Mesendoderm (in vitro differentiated cells): Measurements from ENCODE around the gene NME9.

Experiments used
- DNase-seq: peaks from one replicate; pipeline ENCODE4 v3.0.0; 2013
- H2AK5ac ChIP-seq: 2 replicates; pipeline ENCODE4 v1.6.1; 2013; ENCODE audit warnings: low read length, inconsistent platforms
- H2BK120ac ChIP-seq: 2 replicates; pipeline ENCODE4 v1.6.1; 2013; ENCODE audit warnings: low read depth, mild to moderate bottlenecking, low read length, moderate library complexity, mixed read lengths
- H2BK15ac ChIP-seq: replicated peaks from 2 replicates; pipeline ENCODE4 v1.6.1; 2013; ENCODE audit warnings: low read depth, mild to moderate bottlenecking, moderate library complexity
- H2BK5ac ChIP-seq: 2 replicates; pipeline ENCODE4 v1.6.1; 2013; ENCODE audit warnings: low read length, inconsistent platforms
- H3K18ac ChIP-seq: 2 replicates; pipeline ENCODE4 v1.6.1; 2013; ENCODE audit warnings: mild to moderate bottlenecking, low read length, mixed read lengths
- H3K23ac ChIP-seq: one replicate; pipeline ENCODE4 v1.6.1; 2013; ENCODE audit warnings: low read length
- H3K27ac ChIP-seq: 2 replicates; pipeline ENCODE4 v1.5.1; 2013; ENCODE audit warnings: low read depth, mild to moderate bottlenecking, inconsistent platforms, low read length, moderate library complexity
- H3K27me3 ChIP-seq: 2 replicates; pipeline ENCODE4 v1.6.1; 2013; ENCODE audit warnings: low read length, control low read depth, mild to moderate bottlenecking, inconsistent platforms; ENCODE audit not compliant: insufficient read depth, poor library complexity
- H3K36me3 ChIP-seq: 2 replicates; pipeline ENCODE4 v1.6.1; 2013; ENCODE audit warnings: low read length, inconsistent platforms; ENCODE audit not compliant: control insufficient read depth, insufficient read depth
- H3K4ac ChIP-seq: one replicate; pipeline ENCODE4 v1.6.1; 2013; ENCODE audit warnings: low read depth, mild to moderate bottlenecking, low read length, moderate library complexity
- H3K4me1 ChIP-seq: 2 replicates; pipeline ENCODE4 v1.6.1; 2013; ENCODE audit warnings: low read depth, low read length, inconsistent platforms; ENCODE audit not compliant: control insufficient read depth
- H3K4me2 ChIP-seq: 2 replicates; pipeline ENCODE4 v1.6.1; 2013; ENCODE audit warnings: low read length
- H3K4me3 ChIP-seq: 2 replicates; pipeline ENCODE4 v1.5.1; 2013; ENCODE audit warnings: mild to moderate bottlenecking, low read length
- H3K56ac ChIP-seq: one replicate; pipeline ENCODE4 v1.6.1; 2013; ENCODE audit warnings: low read length
- H3K79me1 ChIP-seq: 2 replicates; pipeline ENCODE4 v1.6.1; 2013; ENCODE audit warnings: low read length, inconsistent platforms
- H3K79me2 ChIP-seq: 2 replicates; pipeline ENCODE4 v1.6.1; 2013; ENCODE audit warnings: mild to moderate bottlenecking, low read length; ENCODE audit not compliant: control insufficient read depth, insufficient read depth
- H3K9ac ChIP-seq: 2 replicates; pipeline ENCODE4 v1.6.1; 2013; ENCODE audit warnings: low read length, inconsistent platforms
- H4K5ac ChIP-seq: one replicate; pipeline ENCODE4 v1.6.1; 2013; ENCODE audit warnings: low read length
- H4K8ac ChIP-seq: one replicate; pipeline ENCODE4 v1.6.1; 2013; ENCODE audit warnings: low read depth, mild to moderate bottlenecking, control low read depth, low read length, moderate library complexity
- WGBS: extraction: QIAGEN DNeasy Blood & Tissue Kit; methylation state at CpG from one replicate; pipeline ENCODE4 v1.1.7; 2013; ENCODE audit warnings: low lambda C conversion rate, missing lambda C conversion rate; ENCODE audit not compliant: insufficient coverage; ENCODE audit errors: extremely low coverage; 5-methylcytosine and 5-hydroxymethylcytosine counted together

Gene NME9

GRCh38 chr3:138361561-138361971 lies 31.9 kb upstream of the NME9 start:
- H3K4me3 ChIP-seq, result no peak overlapping the region
- H3K79me2 ChIP-seq, result no peaks in the 10 kb centered on the region
- DNase-seq, result no peak
- no peak overlapping the region for H3K27ac ChIP-seq
- H4K5ac ChIP-seq, result no peak overlapping the region
- no peaks in the 10 kb centered on the region for H3K4me1 ChIP-seq
- no peak overlapping the region for H3K4ac ChIP-seq
- no peak overlapping the region for H3K56ac ChIP-seq
- no peaks in the 10 kb centered on the region for H3K36me3 ChIP-seq
- H4K8ac ChIP-seq, result no peak overlapping the region
- no peaks in the 10 kb centered on the region for H3K79me1 ChIP-seq
- no peak overlapping the region for H2BK15ac ChIP-seq
- H3K4me2 ChIP-seq, result no peak overlapping the region
- H2BK5ac ChIP-seq, result no peak overlapping the region
- no CpG with 5 or more reads among the region's 7 CpGs for WGBS
- no peak overlapping the region for H2BK120ac ChIP-seq
- no peak overlapping the region for H3K9ac ChIP-seq
- H3K27me3 ChIP-seq, result no peaks in the 10 kb centered on the region
- no peak overlapping the region for H3K23ac ChIP-seq
- H2AK5ac ChIP-seq, result no peak overlapping the region
- H3K18ac ChIP-seq, result no peak overlapping the region

- H3K4me1 ChIP-seq, result no peaks in the 10 kb centered on the region
- no peak overlapping the region for H2BK15ac ChIP-seq
- H3K27me3 ChIP-seq, result no peaks in the 10 kb centered on the region
- H3K18ac ChIP-seq, result no peak overlapping the region
- no peaks in the 10 kb centered on the region for H3K79me1 ChIP-seq
- H2BK120ac ChIP-seq, result no peak overlapping the region
- H4K8ac ChIP-seq, result no peak overlapping the region
- no peaks in the 10 kb centered on the region for H3K36me3 ChIP-seq
- no peak overlapping the region for H3K23ac ChIP-seq
- H3K4me2 ChIP-seq, result no peak overlapping the region
- DNase-seq, result no peak
- H2AK5ac ChIP-seq, result no peak overlapping the region
- no peak overlapping the region for H3K56ac ChIP-seq
- H3K4ac ChIP-seq, result no peak overlapping the region
- no peak overlapping the region for H3K27ac ChIP-seq
- WGBS, result no CpG with 5 or more reads among the region's 9 CpGs
- no peak overlapping the region for H3K4me3 ChIP-seq
- H4K5ac ChIP-seq, result no peak overlapping the region
- no peaks in the 10 kb centered on the region for H3K79me2 ChIP-seq
- no peak overlapping the region for H2BK5ac ChIP-seq
- no peak overlapping the region for H3K9ac ChIP-seq
Observed at GRCh38 chr3:138360869-138361525, 31.3 kb upstream of the NME9 start.

GRCh38 chr3:138359919-138360868 lies 30.5 kb upstream of the NME9 start:
- Histone ChIP-seq H3K4me3 (no peak overlapping the region), H3K4me2 (no peak overlapping the region), H4K5ac (no peak overlapping the region), H3K27ac (no peak overlapping the region), H2BK120ac (no peak overlapping the region), H3K56ac (no peak overlapping the region), H4K8ac (no peak overlapping the region), H2AK5ac (no peak overlapping the region), H2BK15ac (no peak overlapping the region), H3K79me2 (no peaks in the 10 kb centered on the region), H3K23ac (no peak overlapping the region), H3K27me3 (no peaks in the 10 kb centered on the region), H3K4ac (no peak overlapping the region), H3K79me1 (no peaks in the 10 kb centered on the region), H2BK5ac (no peak overlapping the region), H3K4me1 (no peaks in the 10 kb centered on the region), H3K18ac (no peak overlapping the region), H3K9ac (no peak overlapping the region), H3K36me3 (no peaks in the 10 kb centered on the region)
- no peak for DNase-seq
- no CpG with 5 or more reads among the region's 15 CpGs for WGBS

- H3K56ac ChIP-seq, result no peak overlapping the region
- no peak overlapping the region for H3K18ac ChIP-seq
- H3K4me1 ChIP-seq, result no peaks in the 10 kb centered on the region
- H2BK15ac ChIP-seq, result no peak overlapping the region
- H4K5ac ChIP-seq, result no peak overlapping the region
- H3K79me2 ChIP-seq, result no peaks in the 10 kb centered on the region
- no peak overlapping the region for H2BK5ac ChIP-seq
- H3K23ac ChIP-seq, result no peak overlapping the region
- H3K4ac ChIP-seq, result no peak overlapping the region
- no peaks in the 10 kb centered on the region for H3K79me1 ChIP-seq
- H4K8ac ChIP-seq, result no peak overlapping the region
- H3K9ac ChIP-seq, result no peak overlapping the region
- H3K4me2 ChIP-seq, result no peak overlapping the region
- H2BK120ac ChIP-seq, result no peak overlapping the region
- no peak overlapping the region for H3K4me3 ChIP-seq
- peak; percentile 64 for DNase-seq
- no peak overlapping the region for H3K27ac ChIP-seq
- no peaks in the 10 kb centered on the region for H3K36me3 ChIP-seq
- WGBS, result no CpG with 5 or more reads among the region's 7 CpGs
- H3K27me3 ChIP-seq, result no peaks in the 10 kb centered on the region
- H2AK5ac ChIP-seq, result no peak overlapping the region
Observed at GRCh38 chr3:138359148-138359918, 29.7 kb upstream of the NME9 start.

- no peak for DNase-seq
- H3K79me1 ChIP-seq, result peaks cover 2% of the 10 kb centered on the region
- H3K18ac ChIP-seq, result no peak overlapping the region
- no peak overlapping the region for H2BK15ac ChIP-seq
- H2AK5ac ChIP-seq, result no peak overlapping the region
- WGBS, result no CpG with 5 or more reads among the region's 7 CpGs
- no peaks in the 10 kb centered on the region for H3K27me3 ChIP-seq
- H3K36me3 ChIP-seq, result no peaks in the 10 kb centered on the region
- H3K4me3 ChIP-seq, result no peak overlapping the region
- no peak overlapping the region for H4K5ac ChIP-seq
- H2BK120ac ChIP-seq, result no peak overlapping the region
- no peaks in the 10 kb centered on the region for H3K4me1 ChIP-seq
- no peak overlapping the region for H4K8ac ChIP-seq
- H3K79me2 ChIP-seq, result no peaks in the 10 kb centered on the region
- H3K4ac ChIP-seq, result no peak overlapping the region
- no peak overlapping the region for H3K27ac ChIP-seq
- H3K56ac ChIP-seq, result no peak overlapping the region
- H3K4me2 ChIP-seq, result no peak overlapping the region
- no peak overlapping the region for H3K9ac ChIP-seq
- no peak overlapping the region for H2BK5ac ChIP-seq
- no peak overlapping the region for H3K23ac ChIP-seq
Observed at GRCh38 chr3:138356730-138357405, 27.2 kb upstream of the NME9 start.
